ENCODE measurements around the gene ARFIP1.

ARFIP1 gene

GRCh38 chr4:152961773-152962115 lies 182.0 kb downstream of the ARFIP1 start:
- no peak for DNase-seq (ENCODE audit: low read depth)

Measured in HS-27A (cell line).